A673 (cell line): ENCODE data around the gene DPY19L3.

Experiments
- CTCF ChIP-seq: fragments of 300-800, 200-600 bp; sonication (generic); conservative IDR thresholded peaks from 2 replicates; pipeline ENCODE4 v1.5.1; 2017; ENCODE audit warnings: low read depth, mild to moderate bottlenecking, antibody characterized with exemption, low read length, moderate library complexity, mixed read lengths
- EZH2 ChIP-seq: fragments of 200-600 bp; sonication (generic); IDR thresholded peaks from 2 replicates; pipeline ENCODE4 v1.6.1; 2017; ENCODE audit warnings: borderline replicate concordance, low read depth, mild to moderate bottlenecking, mixed read lengths, antibody characterized with exemption, low read length; ENCODE audit not compliant: poor library complexity, severe bottlenecking

- no peak for TF ChIP-seq CTCF
- TF ChIP-seq EZH2, result no peak
Measured at GRCh38 chr19:32415669-32416068, 10.1 kb downstream of the DPY19L3 start.
